Measurements from ENCODE around the gene MSLN. TPM values are rescaled to one million over a fixed set of nuclear protein-coding genes. Genes with fewer than 3 reads are reported as not detected.
A peak's percentile ranks its signal among the peaks of the same experiment; 100 is the strongest.
"Not testable (repeated sequence)": the region's sequence is repeated elsewhere in the genome, so short reads cannot be mapped to it uniquely, and the experiment has no call there.

Gene MSLN
- 10 to 100 TPM in 4 of 5 donors, 1 to 10 TPM in 1; 9.5 to 33.2 (median 18.5) TPM for polyA plus RNA-seq (ENCODE audit: insufficient read depth in 1 of 5, insufficient read length in 5 of 5, low replicate concordance in 1 of 5)
- long read RNA-seq, donor 1, partial matches to known transcripts, result 8 of 12 reads
- long read RNA-seq, donor 1, other reads (novel, unspliced or antisense), result 0 of 12 reads
- long read RNA-seq, donor 2, partial matches to known transcripts, result 5 of 6 reads
- long read RNA-seq, donor 2, other reads (novel, unspliced or antisense), result 0 of 6 reads
- long read RNA-seq, donor 3, transcript MSLN-207 (17 exons, 2,418 nt), result major isoform, 5 of 21 reads
- long read RNA-seq, donor 3, partial matches to known transcripts, result 15 of 21 reads
- long read RNA-seq, donor 3, other reads (novel, unspliced or antisense), result 0 of 21 reads
- long read RNA-seq, donor 4, partial matches to known transcripts, result 7 of 8 reads
- long read RNA-seq, donor 4, other reads (novel, unspliced or antisense), result 0 of 8 reads
- long read RNA-seq, donor 5, partial matches to known transcripts, result 5 of 7 reads
- long read RNA-seq, donor 5, other reads (novel, unspliced or antisense), result 0 of 7 reads
- long read RNA-seq, donor 6, partial matches to known transcripts, result 11 of 18 reads
- long read RNA-seq, donor 6, other reads (novel, unspliced or antisense), result 0 of 18 reads
- long read RNA-seq, donor 7, partial matches to known transcripts, result 20 of 20 reads
- long read RNA-seq, donor 7, other reads (novel, unspliced or antisense), result 0 of 20 reads
- long read RNA-seq, donor 8, result 0 reads

GRCh38 chr16:760545-761343, at the start of gene MSLN:
Gene MSLN, plus strand, starts transcription at chr16:760734. Its CDS starts 1,947 bp downstream, at chr16:762681.
- DNase-seq, result no peak

- no peak for DNase-seq
Observed at GRCh38 chr16:711084-711483, 49.5 kb upstream of the MSLN start.

GRCh38 chr16:711548-712320, 48.8 kb upstream of the MSLN start:
- DNase-seq, result peak; percentile 48 to 55

- not testable (repeated sequence) for DNase-seq
Observed at GRCh38 chr16:712740-713250, 47.7 kb upstream of the MSLN start.

GRCh38 chr16:714079-714478, 46.5 kb upstream of the MSLN start:
- no peak for DNase-seq

GRCh38 chr16:714558-715476, 45.7 kb upstream of the MSLN start, which contains the start of gene METRN:
Gene METRN, plus strand, starts transcription at chr16:715118. Its CDS starts 172 bp downstream, at chr16:715290.
- peak; percentile 85 to 90 for DNase-seq

- DNase-seq, result no peak
Observed at GRCh38 chr16:715477-716199, 44.9 kb upstream of the MSLN start.

- DNase-seq, result peak in 1 of 2 donors; percentile 53
Observed at GRCh38 chr16:716200-716568, 44.4 kb upstream of the MSLN start.

- DNase-seq, result no peak
Observed at GRCh38 chr16:716768-717325, 43.7 kb upstream of the MSLN start.

- DNase-seq, result no peak
Observed at GRCh38 chr16:717450-718245, 42.9 kb upstream of the MSLN start.

GRCh38 chr16:718389-718788, 42.1 kb upstream of the MSLN start:
- no peak for DNase-seq

- DNase-seq, result no peak
Observed at GRCh38 chr16:718922-719321, 41.6 kb upstream of the MSLN start.

- DNase-seq, result no peak
Observed at GRCh38 chr16:719815-720446, 40.6 kb upstream of the MSLN start.

- DNase-seq, result peak; percentile 58 to 62
Observed at GRCh38 chr16:720447-720989, 40.0 kb upstream of the MSLN start.

- DNase-seq, result peak; percentile 76 to 77
Observed at GRCh38 chr16:720990-721764, 39.4 kb upstream of the MSLN start, which contains the start of gene ANTKMT. Gene ANTKMT, plus strand, starts transcription at chr16:721146. Its CDS starts 129 bp downstream, at chr16:721275.
